DND-41 (cell line): ENCODE results near the gene FADS2.

ENCODE experiments used
- ATAC-seq: fragments of 200-7000 bp; cut with Tn5 transposase; 3 replicates; pipeline ENCODE4 v1.9.1; 2021; ENCODE audit warnings: low read depth; ENCODE audit not compliant: insufficient read depth
- DNase-seq: peaks from one replicate; pipeline ENCODE4 v3.0.0-alpha.2; 2020
- H2AFZ ChIP-seq: 2 replicates; pipeline ENCODE4 v1.6.0; 2012; ENCODE audit warnings: low read depth, low read length
- H3K27ac ChIP-seq: 2 replicates; pipeline ENCODE4 v1.5.1; 2012; ENCODE audit warnings: low read length, inconsistent platforms
- H3K27me3 ChIP-seq: fragments of 200-600 bp; sonication (generic); 2 replicates; pipeline ENCODE4 v1.6.0; 2012; ENCODE audit warnings: low read length, mild to moderate bottlenecking, inconsistent platforms; ENCODE audit not compliant: insufficient read depth, poor library complexity
- H3K36me3 ChIP-seq: 2 replicates; pipeline ENCODE4 v1.5.1; 2012; ENCODE audit warnings: low read length, inconsistent platforms; ENCODE audit not compliant: insufficient read depth
- H3K4me1 ChIP-seq: 2 replicates; pipeline ENCODE4 v1.5.1; 2012; ENCODE audit warnings: mild to moderate bottlenecking, low read length; ENCODE audit not compliant: insufficient read depth
- H3K4me2 ChIP-seq: 2 replicates; pipeline ENCODE4 v1.6.0; 2012; ENCODE audit warnings: mild to moderate bottlenecking, moderate library complexity, low read length, inconsistent platforms; ENCODE audit not compliant: insufficient read depth
- H3K4me3 ChIP-seq, 2 experiments: fragments of 200-600 bp in 1 of 2; shearing (Covaris generic) in 1 of 2; 2 replicates each; pipeline ENCODE4 v1.5.1; 2012 to 2016; ENCODE audit warnings: inconsistent platforms in 2 of 2, low read length in 2 of 2, mild to moderate bottlenecking in 2 of 2, low read depth in 1 of 2, moderate library complexity in 1 of 2
- H3K79me2 ChIP-seq: 2 replicates; pipeline ENCODE4 v1.6.0; 2012; ENCODE audit warnings: low read length, inconsistent platforms; ENCODE audit not compliant: insufficient read depth
- H3K9ac ChIP-seq: 2 replicates; pipeline ENCODE4 v1.6.0; 2012; ENCODE audit warnings: low read depth, mild to moderate bottlenecking, inconsistent platforms, low read length, moderate library complexity
- H3K9me3 ChIP-seq: 2 replicates; pipeline ENCODE4 v1.5.1; 2012; ENCODE audit warnings: low read length, moderate library complexity, mild to moderate bottlenecking, inconsistent platforms; ENCODE audit not compliant: insufficient read depth, severe bottlenecking
- H4K20me1 ChIP-seq: 2 replicates; pipeline ENCODE4 v1.6.0; 2012; ENCODE audit warnings: low read length; ENCODE audit not compliant: insufficient read depth
- CTCF ChIP-seq: IDR thresholded peaks from 2 replicates; pipeline ENCODE4 v1.5.1; 2012; ENCODE audit warnings: borderline replicate concordance, low read length, moderate library complexity, mild to moderate bottlenecking; ENCODE audit not compliant: poor library complexity, severe bottlenecking; ENCODE audit errors: extremely low read depth
- EZH2 ChIP-seq: IDR thresholded peaks from 3 replicates; pipeline ENCODE4 v1.6.1; 2012; ENCODE audit warnings: borderline replicate concordance, low read depth, mild to moderate bottlenecking, moderate library complexity, low read length, inconsistent platforms; ENCODE audit not compliant: severe bottlenecking

FADS2 gene

DNA sequence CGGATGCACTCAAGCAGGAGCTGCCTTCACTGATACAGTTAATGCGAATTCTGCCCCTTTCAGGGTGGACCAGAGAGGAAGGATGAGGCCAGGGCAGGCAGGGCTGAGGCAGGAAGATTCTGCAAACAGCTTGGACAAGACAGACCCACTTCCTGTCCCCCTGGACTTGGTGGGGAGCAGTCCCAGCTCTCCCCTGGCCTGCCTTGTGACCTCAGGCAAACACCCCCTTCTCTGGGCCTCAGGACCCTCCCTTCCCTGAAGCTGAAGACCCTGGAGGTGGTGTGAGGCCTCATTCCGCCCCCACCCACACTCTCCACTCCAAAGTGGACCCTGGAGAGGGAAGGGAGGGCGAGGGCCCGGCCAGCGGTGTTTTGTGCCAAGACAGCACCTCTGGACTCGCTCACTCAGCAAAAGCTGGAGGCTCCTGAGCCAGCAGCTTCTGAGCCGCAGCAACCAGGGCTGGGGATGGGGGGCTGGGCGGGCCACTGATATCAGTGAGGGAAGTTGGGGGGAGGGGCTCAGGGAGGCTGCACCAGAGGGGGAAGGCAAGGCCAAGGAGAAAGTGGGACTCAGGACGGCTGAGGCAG, 80.7 kb downstream of the FADS2 start:
- Histone ChIP-seq H3K27ac (no peak overlapping the region), H3K9me3 (no peaks in the 10 kb centered on the region), H3K79me2 (no peaks in the 10 kb centered on the region), H4K20me1 (0 out of 2 replicates have a peak, but pooled peaks cover 2% of the 10 kb centered on the region), H3K4me1 (no peaks in the 10 kb centered on the region), H3K9ac (no peak overlapping the region), H2AFZ (no peak overlapping the region), H3K27me3 (no peaks in the 10 kb centered on the region), H3K4me2 (no peak overlapping the region), H3K36me3 (no peaks in the 10 kb centered on the region), H3K4me3 (no peak overlapping the region)
- TF ChIP-seq CTCF (no peak), EZH2 (no peak)
- ATAC-seq (no peak), DNase-seq (no peak)

- Histone ChIP-seq H2AFZ (no peak overlapping the region), H3K4me3 (no peak overlapping the region), H3K27me3 (no peaks in the 10 kb centered on the region), H3K79me2 (no peaks in the 10 kb centered on the region), H3K4me2 (no peak overlapping the region), H3K27ac (no peak overlapping the region), H4K20me1 (0 out of 2 replicates have a peak, but pooled peaks cover 2% of the 10 kb centered on the region), H3K9ac (no peak overlapping the region), H3K9me3 (no peaks in the 10 kb centered on the region), H3K4me1 (no peaks in the 10 kb centered on the region), H3K36me3 (no peaks in the 10 kb centered on the region)
- no peak for TF ChIP-seq CTCF
- no peak for TF ChIP-seq EZH2
- ATAC-seq (no peak), DNase-seq (no peak)
Observed at GRCh38 chr11:61910187-61911127, 82.4 kb downstream of the FADS2 start.

DNA sequence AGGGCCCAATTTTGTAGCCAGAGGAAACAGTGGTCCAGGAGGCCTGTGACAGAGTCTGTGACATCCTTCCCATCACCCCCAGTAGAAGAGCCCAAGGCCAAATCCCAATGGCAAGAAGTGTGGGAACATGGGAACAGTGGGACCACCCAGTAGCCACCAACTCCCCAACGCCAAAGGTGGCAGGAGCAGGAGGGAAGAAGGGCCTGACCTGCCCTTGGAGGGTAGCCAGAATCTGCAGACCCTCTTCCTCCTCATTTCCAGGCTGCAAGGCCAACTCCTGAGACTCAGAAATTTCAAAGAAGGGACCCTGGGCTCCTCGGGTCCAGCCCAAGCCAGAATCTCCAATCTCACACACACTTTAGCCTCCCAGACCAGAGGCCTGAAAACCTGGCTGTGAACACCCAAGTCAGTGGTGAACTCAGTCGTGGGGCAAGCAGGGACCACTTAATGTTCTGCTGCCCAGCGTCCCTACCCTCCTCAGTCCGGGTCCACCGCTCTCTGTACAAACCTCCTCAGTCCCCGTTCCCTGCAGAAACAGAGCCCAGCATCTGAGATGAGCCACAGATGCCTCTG, 83.1 kb downstream of the FADS2 start:
- Histone ChIP-seq H3K9ac (no peak overlapping the region), H3K79me2 (no peaks in the 10 kb centered on the region), H3K27ac (no peak overlapping the region), H3K4me2 (no peak overlapping the region), H2AFZ (no peak overlapping the region), H4K20me1 (no peaks in the 10 kb centered on the region), H3K9me3 (no peaks in the 10 kb centered on the region), H3K36me3 (no peaks in the 10 kb centered on the region), H3K27me3 (no peaks in the 10 kb centered on the region), H3K4me3 (no peak overlapping the region), H3K4me1 (no peaks in the 10 kb centered on the region)
- ATAC-seq: no peak
- TF ChIP-seq CTCF (no peak), EZH2 (no peak)
- no peak for DNase-seq
